ENCODE data around the gene SLC44A3.
"Not testable (repeated sequence)": the region's sequence is repeated elsewhere in the genome, so short reads cannot be mapped to it uniquely, and the experiment has no call there.

Gene SLC44A3

DNA sequence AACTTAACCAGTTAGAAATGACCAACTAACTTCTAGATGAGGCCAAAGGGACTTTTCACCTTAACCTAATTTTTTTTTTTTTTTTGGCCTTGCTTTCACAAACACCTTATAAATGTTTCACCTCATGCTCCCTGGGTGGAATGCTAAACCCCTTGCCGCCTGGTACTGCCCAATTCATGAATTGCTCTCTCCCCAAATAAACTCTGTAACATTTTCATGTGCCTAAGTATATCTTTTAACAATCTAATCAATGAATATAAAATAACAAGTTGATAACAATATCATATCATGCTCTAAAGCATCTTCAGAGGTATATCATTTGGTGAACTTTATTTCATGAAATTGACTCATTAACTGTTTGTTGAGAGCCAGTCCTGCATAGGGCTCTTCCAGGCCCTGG, 117.7 kb downstream of the SLC44A3 start:
- DNase-seq, result no peak

DNA sequence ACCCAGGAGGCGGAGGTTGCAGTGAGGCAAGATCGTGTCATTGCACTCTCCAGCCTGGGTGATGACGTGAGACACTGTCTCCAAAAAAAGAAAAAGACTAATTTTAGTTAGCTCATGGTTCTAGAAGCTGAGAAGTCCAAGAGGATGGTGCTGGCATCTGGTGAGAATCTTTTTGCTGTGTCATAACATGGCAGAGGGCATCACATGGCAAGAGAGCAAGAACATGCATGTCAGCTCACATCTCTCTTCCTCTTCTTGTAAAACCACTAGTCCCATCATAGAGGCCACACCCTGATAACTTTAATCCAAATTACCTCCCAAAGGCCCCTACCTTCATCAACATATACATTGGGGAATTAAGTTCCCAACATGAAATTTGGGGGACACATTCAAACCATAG, 120.6 kb downstream of the SLC44A3 start:
- no peak for DNase-seq

- DNase-seq, result not testable (repeated sequence)
Measured at GRCh38 chr1:94941480-94941879, 121.3 kb downstream of the SLC44A3 start.

DNA sequence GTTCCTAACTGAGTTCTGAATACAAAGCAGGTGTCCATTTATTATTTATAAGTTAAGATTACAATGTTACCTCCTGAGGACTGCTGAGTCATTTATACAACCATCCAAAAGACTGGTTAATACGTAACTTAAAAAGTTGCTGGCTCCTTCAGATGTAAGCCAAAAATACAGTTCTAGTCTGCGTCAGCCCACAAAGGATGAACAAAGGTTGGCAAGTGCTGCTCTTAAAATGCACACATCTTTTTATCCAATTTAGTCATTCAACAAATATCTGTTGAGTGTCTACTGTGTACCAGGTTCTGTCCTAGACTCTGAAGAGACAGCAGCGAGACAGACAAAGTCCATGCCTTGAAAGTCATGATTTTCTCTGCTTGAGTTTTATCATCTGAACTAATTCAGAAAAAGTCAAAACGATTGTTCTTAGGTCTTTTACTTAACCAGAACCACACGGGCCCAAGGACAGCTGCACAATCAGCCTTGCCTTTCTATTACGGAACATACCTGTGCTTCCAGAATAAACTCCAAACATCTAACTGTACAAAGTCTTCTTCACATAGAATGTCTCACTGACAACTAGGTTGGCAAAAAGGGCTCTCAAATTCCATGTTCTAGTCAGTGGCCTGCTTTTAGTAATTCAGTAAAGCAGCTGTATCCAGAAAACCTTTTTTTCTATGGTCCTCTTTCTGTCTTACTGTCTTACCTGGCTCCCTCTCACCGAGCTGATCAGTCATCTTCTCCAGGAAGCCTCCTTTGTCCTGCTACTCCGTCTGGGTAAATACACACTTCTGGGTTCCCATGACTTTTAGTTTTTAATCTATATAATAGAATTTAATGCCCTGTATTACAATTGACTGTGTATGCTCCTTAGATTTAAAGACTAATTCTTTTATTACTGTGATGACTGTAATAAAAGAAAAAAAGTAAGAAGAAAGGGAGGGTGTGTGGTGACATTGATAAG, 122.3 kb downstream of the SLC44A3 start:
- no peak for DNase-seq
